HG03045 (cell line): ENCODE data around the gene RRAS.
"Not testable (repeated sequence)": the region's sequence is repeated elsewhere in the genome, so short reads cannot be mapped to it uniquely, and the experiment has no call there.

Experiments
- ATAC-seq: cut with Tn5 transposase; IDR thresholded peaks from one replicate; pipeline ENCODE4 v1.9.1; 2021; ENCODE audit warnings: mild to moderate bottlenecking, moderate library complexity; ENCODE audit not compliant: unreplicated experiment

RRAS gene

DNA sequence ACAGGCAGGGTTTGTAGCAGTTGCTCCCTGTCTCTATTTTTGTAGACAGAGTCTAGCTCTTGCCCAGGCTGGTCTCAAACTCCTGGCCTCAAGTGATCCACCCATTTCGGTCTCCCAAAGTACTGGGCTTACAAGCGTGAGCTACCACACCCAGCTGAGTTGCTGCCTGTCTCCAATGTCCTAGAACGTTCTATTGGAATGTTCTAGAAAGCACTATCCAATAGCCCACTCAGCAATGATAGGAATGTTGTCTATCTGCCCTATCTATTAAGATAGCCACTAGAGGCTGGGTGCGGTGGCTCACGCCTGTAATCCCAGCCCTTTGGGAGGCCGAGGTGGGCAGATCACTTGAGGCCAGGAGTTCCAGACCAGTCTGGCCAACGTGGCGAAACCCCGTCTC is 6.7 kb downstream of the RRAS start:
- not testable (repeated sequence) for ATAC-seq

- ATAC-seq, result no peak
These were observed 7.4 kb downstream of the RRAS start for GRCh38 chr19:49632576-49632975.

GRCh38 chr19:49631610-49632192 is 8.2 kb downstream of the RRAS start:
- ATAC-seq, result no peak

DNA sequence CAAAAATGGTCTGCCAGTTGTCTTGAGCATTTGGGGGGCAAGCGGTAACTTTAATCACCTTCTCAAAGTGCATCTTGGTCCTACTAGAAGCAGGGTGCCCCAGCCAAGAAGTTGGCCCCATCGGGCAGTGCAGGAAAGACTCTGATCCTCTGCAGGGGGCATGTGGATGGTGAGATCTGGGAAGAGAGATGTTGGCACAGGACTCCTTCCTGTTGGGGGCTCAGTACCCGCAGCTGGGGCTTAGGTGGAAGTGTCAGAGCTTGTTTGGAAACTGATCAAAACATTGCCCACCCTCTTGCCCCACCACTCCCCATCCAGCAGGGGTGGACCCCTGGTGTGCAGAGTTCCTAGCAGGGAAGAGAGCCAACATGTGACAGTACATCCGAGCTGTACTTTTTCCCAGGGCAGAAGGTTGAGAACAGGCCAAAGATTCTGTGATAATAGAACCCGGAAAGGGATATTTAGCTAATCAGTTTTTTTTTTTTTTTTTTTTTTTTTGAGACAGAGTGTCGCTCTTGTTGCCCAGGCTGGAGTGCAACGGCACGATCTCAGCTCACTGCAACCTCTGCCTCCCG is 8.8 kb downstream of the RRAS start:
- no peak for ATAC-seq

DNA sequence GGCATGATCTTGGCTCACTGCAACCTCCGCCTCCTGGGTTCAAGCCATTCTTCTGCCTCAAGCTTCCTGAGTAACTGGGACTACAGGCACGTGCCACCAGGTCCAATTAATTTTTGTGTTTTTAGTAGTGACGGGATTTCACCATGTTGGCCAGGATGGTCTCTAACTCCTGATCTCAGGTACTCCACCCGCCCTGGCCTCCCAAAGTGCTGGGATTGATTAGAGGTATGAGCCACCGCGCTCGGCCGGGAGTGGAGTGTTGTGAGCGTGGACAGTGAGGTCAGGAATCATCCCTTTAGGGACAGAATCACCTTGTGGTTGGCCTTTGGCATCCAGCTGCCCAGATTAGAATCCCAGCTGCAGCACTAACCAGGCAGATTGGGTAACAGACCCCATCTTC is 10.3 kb downstream of the RRAS start:
- no peak for ATAC-seq

DNA sequence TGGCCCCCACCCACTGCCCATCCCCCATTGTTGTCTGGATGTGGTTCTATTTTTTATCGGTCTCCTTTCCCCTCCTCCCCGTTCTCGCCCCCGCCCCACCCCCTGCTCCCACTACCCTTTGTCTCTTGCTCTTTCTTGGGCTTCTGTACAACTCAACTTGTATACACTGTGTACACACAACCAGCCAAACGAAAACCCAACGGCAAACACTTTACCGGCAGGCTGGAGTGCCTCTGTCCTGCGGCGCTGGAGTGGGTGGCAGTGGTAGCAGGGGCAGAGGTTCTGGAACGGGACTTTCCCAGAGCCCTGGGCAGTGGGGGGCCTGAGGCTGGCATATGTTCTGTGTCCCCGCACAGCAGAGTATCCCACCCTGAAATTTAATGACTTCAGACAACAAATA is 13.7 kb downstream of the RRAS start:
- ATAC-seq, result no peak

DNA sequence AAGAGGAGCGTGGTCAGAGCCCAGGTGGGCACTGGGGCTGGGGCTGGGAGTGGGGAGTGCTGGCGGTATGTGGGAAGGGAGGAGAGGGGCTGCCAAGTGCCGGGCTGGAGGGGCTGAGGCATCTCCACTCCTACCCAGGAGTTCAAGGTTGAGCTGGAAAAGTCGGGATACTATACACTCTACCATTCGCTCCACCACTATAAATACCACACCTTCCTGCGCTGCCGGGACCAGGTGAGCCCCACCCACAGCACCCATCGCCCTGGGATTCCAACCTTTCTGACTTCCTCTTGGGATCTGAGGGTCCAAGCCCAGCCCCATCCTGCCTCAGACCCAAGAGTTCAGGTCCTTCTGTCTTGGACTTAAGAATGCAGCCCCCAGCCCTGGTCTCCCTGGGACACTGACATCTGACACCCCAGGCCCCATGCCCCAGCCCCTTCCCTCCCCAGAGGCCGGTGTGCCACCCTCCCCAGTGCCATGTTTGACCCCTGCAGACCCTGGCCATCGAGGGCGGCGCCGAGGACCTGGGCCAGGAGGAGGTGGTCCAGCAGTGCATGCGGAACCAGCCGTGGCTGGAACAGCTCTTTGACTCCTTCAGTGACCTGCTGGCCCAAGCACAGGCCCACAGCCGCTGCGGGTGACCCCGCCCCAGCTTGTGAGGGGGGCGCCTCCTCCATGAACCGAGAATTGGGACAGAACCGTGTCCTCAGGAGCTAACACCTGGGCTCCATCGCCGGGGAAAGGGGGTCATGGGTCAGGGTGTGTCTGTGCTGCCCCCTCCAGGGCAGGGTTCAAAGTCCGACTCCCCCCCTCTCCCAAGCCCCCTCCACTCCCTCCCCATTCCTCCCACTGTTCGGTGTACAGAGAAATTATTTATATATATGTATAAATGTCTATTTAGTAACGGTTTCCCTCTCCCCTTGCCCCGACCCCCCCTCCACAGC is 14.7 kb downstream of the RRAS start:
- ATAC-seq, result no peak

GRCh38 chr19:49617860-49618259 is 22.1 kb downstream of the RRAS start:
- not testable (repeated sequence) for ATAC-seq

- no peak for ATAC-seq
These were observed 23.0 kb downstream of the RRAS start for GRCh38 chr19:49616945-49617344.

- no peak for ATAC-seq
These were observed 23.4 kb downstream of the RRAS start for GRCh38 chr19:49616532-49616931.

GRCh38 chr19:49615861-49616260 is 24.1 kb downstream of the RRAS start:
- no peak for ATAC-seq

- ATAC-seq, result no peak
These were observed 25.7 kb downstream of the RRAS start for GRCh38 chr19:49614096-49614833.

DNA sequence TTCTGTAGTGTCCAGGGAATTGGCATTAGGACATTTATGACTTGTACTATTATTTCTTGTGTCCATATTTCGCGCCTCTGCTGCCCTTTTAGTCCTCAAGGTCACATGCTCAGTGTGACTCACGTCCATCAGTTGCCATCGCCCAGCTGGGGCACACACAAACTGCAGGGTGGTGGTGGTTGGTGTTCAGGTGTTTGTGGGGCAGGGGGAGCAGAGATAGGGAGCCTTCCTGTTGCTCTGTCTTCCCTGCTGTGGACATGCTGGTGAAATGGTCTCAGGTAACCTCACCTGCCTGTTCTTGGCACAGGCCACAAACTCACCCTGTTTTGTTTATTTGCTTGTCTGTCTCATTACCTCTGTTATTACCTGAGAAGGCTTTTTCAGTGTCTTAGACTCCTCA is 26.6 kb downstream of the RRAS start:
- no peak for ATAC-seq

- no peak for ATAC-seq
These were observed 30.3 kb downstream of the RRAS start for GRCh38 chr19:49609499-49610092.

GRCh38 chr19:49605605-49606004 is 34.3 kb downstream of the RRAS start:
- no peak for ATAC-seq

GRCh38 chr19:49602806-49603205 is 37.1 kb downstream of the RRAS start:
- ATAC-seq, result no peak

DNA sequence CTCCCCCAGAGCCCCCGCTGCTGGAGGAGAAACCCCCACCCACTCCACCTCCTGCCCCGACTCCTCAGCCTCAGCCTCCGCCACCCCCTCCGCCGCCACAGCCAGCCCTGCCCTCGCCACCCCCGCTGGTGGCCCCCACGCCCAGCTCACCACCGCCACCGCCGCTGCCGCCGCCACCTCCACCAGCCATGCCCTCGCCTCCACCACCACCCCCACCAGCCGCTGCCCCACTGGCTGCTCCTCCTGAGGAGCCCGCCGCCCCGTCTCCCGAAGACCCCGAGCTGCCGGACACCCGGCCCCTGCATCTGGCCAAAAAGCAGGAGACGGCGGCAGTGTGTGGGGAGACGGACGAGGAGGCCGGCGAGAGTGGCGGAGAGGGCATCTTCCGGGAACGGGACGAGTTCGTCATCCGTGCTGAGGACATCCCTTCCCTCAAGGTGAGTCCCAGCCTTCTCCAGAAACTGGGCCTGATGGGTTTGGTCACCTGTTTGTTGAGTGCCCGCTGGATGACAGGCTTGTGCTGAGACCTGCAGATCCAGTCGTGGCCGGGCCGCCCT is 38.4 kb downstream of the RRAS start:
- ATAC-seq, result no peak

GRCh38 chr19:49599378-49600295 is 40.3 kb downstream of the RRAS start:
- no peak for ATAC-seq

DNA sequence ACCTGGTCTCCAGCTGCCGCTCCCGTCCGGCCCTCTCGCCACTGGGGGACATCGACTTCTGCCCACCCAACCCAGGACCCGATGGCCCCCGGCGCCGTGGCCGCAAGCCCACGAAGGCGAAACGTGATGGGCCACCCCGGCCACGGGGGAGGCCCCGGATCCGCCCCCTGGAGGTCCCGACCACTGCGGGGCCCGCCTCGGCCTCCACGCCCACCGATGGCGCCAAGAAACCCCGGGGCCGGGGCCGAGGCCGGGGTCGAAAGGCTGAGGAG is 42.3 kb downstream of the RRAS start:
- no peak for ATAC-seq
